ENCODE results near the gene PPP1R3G.

- no peak for TF ChIP-seq HMGXB4 (CRISPR knock-in tag; IDR thresholded peaks at IDR 0.05; ENCODE audit: borderline replicate concordance in 1 of 2, low read depth in 1 of 2)
- peak; percentile 31 to 35; a peak in 2 of 4 replicates for TF ChIP-seq POLR2A (IDR thresholded peaks at IDR 0.05; ENCODE audit: insufficient read depth in 1 of 2, low read depth in 2 of 2, low read length in 2 of 2)
- no peak for TF ChIP-seq ZBTB33 (CRISPR knock-in tag; IDR thresholded peaks at IDR 0.05)
- no peak for TF ChIP-seq ZNF660 (CRISPR knock-in tag; IDR thresholded peaks at IDR 0.05; ENCODE audit: borderline replicate concordance, low read depth)
- TF ChIP-seq MAZ (IDR thresholded peaks at IDR 0.05; ENCODE audit: borderline replicate concordance, low read depth, low read length): no peak
- TF ChIP-seq MAZ (CRISPR knock-in tag; IDR thresholded peaks at IDR 0.05; ENCODE audit: low read depth): peak; percentile 84
- TF ChIP-seq, protein P1, sequence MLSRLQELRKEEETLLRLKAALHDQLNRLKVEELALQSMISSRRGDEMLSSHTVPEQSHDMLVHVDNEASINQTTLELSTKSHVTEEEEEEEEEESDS (CRISPR knock-in tag; IDR thresholded peaks at IDR 0.05; ENCODE audit: borderline replicate concordance): no peak
- no peak for TF ChIP-seq SATB2 (CRISPR knock-in tag; IDR thresholded peaks at IDR 0.05)
- no peak for TF ChIP-seq ZNF143 (CRISPR knock-in tag; IDR thresholded peaks at IDR 0.05)
- TF ChIP-seq ZSCAN30 (CRISPR knock-in tag; IDR thresholded peaks at IDR 0.05): no peak
- no peak for TF ChIP-seq HCFC1 (IDR thresholded peaks at IDR 0.05; ENCODE audit: low read depth, low read length)
- peak; percentile 18; the same call in 1 of the 2 replicates for TF ChIP-seq THAP11 (CRISPR knock-in tag; IDR thresholded peaks at IDR 0.05)
These were observed 771 bp upstream of the PPP1R3G start for GRCh38 chr6:5084360-5084780.
